Measurements from ENCODE around the gene MOB1A. TPM values are rescaled to one million over a fixed set of nuclear protein-coding genes. Genes with fewer than 3 reads are reported as not detected.

MOB1A gene
- total and polyA plus RNA-seq, 2 of the 13 experiments (the other 11 are each of a cell fraction or from before 2014, with no cell fraction given): 48.2 to 139 TPM

DNA sequence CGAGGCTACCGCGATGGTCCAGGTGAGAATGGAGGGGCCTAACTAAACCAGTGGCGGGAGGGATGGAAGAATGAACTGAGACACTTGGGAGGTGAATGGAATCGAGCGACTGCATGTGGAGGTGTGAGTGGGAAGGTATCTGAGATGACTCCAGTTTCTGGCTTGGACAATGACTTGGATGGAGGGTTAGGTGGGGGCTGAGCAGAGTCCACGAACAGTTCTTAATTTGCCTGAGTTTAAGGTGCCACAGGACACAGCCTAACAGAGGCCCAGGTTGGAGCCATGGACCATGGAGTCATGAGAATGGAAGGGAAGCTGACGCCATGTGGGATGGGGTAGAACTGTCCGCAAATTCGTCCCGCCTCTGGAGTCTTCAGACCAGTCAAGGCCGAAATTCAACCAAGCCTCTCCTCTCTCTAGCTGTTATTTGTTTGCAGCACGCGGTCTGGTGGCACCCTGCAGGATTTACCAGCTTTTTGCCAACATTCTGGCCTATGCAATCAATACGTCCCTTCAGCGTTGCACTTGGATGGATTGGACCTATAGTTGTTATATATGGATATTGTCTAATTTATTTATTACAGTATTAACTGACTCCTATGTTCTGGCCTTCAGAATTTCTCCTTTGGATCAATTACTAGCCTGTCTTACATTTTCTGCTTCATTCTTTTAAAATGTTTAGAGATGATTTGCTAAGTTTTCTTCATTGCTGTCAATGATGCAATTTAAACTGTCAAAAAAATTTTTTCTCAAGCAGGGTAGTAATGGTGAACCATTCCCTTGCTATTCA, 30.0 kb downstream of the MOB1A start (continued):
- TF ChIP-seq, protein P1, sequence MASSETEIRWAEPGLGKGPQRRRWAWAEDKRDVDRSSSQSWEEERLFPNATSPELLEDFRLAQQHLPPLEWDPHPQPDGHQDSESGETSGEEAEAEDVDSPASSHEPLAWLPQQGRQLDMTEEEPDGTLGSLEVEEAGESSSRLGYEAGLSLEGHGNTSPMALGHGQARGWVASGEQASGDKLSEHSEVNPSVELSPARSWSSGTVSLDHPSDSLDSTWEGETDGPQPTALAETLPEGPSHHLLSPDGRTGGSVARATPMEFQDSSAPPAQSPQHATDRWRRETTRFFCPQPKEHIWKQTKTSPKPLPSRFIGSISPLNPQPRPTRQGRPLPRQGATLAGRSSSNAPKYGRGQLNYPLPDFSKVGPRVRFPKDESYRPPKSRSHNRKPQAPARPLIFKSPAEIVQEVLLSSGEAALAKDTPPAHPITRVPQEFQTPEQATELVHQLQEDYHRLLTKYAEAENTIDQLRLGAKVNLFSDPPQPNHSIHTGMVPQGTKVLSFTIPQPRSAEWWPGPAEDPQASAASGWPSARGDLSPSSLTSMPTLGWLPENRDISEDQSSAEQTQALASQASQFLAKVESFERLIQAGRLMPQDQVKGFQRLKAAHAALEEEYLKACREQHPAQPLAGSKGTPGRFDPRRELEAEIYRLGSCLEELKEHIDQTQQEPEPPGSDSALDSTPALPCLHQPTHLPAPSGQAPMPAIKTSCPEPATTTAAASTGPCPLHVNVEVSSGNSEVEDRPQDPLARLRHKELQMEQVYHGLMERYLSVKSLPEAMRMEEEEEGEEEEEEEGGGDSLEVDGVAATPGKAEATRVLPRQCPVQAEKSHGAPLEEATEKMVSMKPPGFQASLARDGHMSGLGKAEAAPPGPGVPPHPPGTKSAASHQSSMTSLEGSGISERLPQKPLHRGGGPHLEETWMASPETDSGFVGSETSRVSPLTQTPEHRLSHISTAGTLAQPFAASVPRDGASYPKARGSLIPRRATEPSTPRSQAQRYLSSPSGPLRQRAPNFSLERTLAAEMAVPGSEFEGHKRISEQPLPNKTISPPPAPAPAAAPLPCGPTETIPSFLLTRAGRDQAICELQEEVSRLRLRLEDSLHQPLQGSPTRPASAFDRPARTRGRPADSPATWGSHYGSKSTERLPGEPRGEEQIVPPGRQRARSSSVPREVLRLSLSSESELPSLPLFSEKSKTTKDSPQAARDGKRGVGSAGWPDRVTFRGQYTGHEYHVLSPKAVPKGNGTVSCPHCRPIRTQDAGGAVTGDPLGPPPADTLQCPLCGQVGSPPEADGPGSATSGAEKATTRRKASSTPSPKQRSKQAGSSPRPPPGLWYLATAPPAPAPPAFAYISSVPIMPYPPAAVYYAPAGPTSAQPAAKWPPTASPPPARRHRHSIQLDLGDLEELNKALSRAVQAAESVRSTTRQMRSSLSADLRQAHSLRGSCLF (CRISPR knock-in tag; IDR thresholded peaks at IDR 0.05; ENCODE audit: borderline replicate concordance): no peak
- TF ChIP-seq ZNF883 (CRISPR knock-in tag; IDR thresholded peaks at IDR 0.05; ENCODE audit: not compliant biosample characterization) (no peak), ZNF782 (CRISPR knock-in tag; IDR thresholded peaks at IDR 0.05; ENCODE audit: borderline replicate concordance) (peak; percentile 3; the same call in 1 of the 2 replicates), MTF2 (CRISPR knock-in tag; IDR thresholded peaks at IDR 0.05; ENCODE audit: borderline replicate concordance) (no peak), ZNF879 (CRISPR knock-in tag; IDR thresholded peaks at IDR 0.05) (no peak), SUZ12 (IDR thresholded peaks at IDR 0.05; ENCODE audit: low read depth, low read length) (no peak), MTA3 (CRISPR knock-in tag; IDR thresholded peaks at IDR 0.05) (no peak), SPEN (CRISPR knock-in tag; IDR thresholded peaks at IDR 0.05; ENCODE audit: low read depth) (no peak), KAT2B (IDR thresholded peaks at IDR 0.05; ENCODE audit: borderline replicate concordance, low read depth, low read length) (no peak), ZNF274 (CRISPR knock-in tag; IDR thresholded peaks at IDR 0.05) (no peak), EHMT2 (IDR thresholded peaks at IDR 0.05; ENCODE audit: borderline replicate concordance, low read depth, low read length) (no peak)
- TF ChIP-seq, protein P2, sequence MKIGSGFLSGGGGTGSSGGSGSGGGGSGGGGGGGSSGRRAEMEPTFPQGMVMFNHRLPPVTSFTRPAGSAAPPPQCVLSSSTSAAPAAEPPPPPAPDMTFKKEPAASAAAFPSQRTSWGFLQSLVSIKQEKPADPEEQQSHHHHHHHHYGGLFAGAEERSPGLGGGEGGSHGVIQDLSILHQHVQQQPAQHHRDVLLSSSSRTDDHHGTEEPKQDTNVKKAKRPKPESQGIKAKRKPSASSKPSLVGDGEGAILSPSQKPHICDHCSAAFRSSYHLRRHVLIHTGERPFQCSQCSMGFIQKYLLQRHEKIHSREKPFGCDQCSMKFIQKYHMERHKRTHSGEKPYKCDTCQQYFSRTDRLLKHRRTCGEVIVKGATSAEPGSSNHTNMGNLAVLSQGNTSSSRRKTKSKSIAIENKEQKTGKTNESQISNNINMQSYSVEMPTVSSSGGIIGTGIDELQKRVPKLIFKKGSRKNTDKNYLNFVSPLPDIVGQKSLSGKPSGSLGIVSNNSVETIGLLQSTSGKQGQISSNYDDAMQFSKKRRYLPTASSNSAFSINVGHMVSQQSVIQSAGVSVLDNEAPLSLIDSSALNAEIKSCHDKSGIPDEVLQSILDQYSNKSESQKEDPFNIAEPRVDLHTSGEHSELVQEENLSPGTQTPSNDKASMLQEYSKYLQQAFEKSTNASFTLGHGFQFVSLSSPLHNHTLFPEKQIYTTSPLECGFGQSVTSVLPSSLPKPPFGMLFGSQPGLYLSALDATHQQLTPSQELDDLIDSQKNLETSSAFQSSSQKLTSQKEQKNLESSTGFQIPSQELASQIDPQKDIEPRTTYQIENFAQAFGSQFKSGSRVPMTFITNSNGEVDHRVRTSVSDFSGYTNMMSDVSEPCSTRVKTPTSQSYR (CRISPR knock-in tag; IDR thresholded peaks at IDR 0.05; ENCODE audit: borderline replicate concordance): no peak
- TF ChIP-seq, protein P3, sequence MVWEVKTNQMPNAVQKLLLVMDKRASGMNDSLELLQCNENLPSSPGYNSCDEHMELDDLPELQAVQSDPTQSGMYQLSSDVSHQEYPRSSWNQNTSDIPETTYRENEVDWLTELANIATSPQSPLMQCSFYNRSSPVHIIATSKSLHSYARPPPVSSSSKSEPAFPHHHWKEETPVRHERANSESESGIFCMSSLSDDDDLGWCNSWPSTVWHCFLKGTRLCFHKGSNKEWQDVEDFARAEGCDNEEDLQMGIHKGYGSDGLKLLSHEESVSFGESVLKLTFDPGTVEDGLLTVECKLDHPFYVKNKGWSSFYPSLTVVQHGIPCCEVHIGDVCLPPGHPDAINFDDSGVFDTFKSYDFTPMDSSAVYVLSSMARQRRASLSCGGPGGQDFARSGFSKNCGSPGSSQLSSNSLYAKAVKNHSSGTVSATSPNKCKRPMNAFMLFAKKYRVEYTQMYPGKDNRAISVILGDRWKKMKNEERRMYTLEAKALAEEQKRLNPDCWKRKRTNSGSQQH (CRISPR knock-in tag; IDR thresholded peaks at IDR 0.05; ENCODE audit: low read depth): no peak; the same call in 1 of the 2 replicates
- TF ChIP-seq, protein P4, sequence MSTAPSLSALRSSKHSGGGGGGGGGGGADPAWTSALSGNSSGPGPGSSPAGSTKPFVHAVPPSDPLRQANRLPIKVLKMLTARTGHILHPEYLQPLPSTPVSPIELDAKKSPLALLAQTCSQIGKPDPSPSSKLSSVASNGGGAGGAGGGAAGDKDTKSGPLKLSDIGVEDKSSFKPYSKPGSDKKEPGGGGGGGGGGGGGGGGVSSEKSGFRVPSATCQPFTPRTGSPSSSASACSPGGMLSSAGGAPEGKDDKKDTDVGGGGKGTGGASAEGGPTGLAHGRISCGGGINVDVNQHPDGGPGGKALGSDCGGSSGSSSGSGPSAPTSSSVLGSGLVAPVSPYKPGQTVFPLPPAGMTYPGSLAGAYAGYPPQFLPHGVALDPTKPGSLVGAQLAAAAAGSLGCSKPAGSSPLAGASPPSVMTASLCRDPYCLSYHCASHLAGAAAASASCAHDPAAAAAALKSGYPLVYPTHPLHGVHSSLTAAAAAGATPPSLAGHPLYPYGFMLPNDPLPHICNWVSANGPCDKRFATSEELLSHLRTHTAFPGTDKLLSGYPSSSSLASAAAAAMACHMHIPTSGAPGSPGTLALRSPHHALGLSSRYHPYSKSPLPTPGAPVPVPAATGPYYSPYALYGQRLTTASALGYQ (CRISPR knock-in tag; IDR thresholded peaks at IDR 0.05): no peak
- TF ChIP-seq, protein P5, sequence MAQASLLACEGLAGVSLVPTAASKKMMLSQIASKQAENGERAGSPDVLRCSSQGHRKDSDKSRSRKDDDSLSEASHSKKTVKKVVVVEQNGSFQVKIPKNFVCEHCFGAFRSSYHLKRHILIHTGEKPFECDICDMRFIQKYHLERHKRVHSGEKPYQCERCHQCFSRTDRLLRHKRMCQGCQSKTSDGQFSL (CRISPR knock-in tag; IDR thresholded peaks at IDR 0.05): no peak
- TF ChIP-seq, protein P6, sequence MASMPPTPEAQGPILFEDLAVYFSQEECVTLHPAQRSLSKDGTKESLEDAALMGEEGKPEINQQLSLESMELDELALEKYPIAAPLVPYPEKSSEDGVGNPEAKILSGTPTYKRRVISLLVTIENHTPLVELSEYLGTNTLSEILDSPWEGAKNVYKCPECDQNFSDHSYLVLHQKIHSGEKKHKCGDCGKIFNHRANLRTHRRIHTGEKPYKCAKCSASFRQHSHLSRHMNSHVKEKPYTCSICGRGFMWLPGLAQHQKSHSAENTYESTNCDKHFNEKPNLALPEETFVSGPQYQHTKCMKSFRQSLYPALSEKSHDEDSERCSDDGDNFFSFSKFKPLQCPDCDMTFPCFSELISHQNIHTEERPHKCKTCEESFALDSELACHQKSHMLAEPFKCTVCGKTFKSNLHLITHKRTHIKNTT (CRISPR knock-in tag; IDR thresholded peaks at IDR 0.05): no peak
